K562 (cell line): ENCODE results near the gene DNAJC9. TPM values are rescaled to one million over a fixed set of nuclear protein-coding genes. Genes with fewer than 3 reads are reported as not detected.

Source experiments
- CREB5 ChIP-seq: fragments of 250-450 bp; sonication (Bioruptor Pico); IDR thresholded peaks from 2 replicates; pipeline ENCODE4 v1.5.0; 2020; ENCODE audit warnings: mild to moderate bottlenecking
- CREBBP ChIP-seq: IDR thresholded peaks from one replicate; pipeline ENCODE4 v1.6.1; 2012; ENCODE audit warnings: low read depth, mild to moderate bottlenecking, control low read depth, inconsistent platforms, low read length
- DDX20 ChIP-seq: fragments of 450-650 bp; IDR thresholded peaks from 2 replicates; pipeline ENCODE4 v1.6.1; 2016; ENCODE audit warnings: missing genetic modification characterization, low read depth, mild to moderate bottlenecking, missing compliant biosample characterization, moderate library complexity
- EP300 ChIP-seq: IDR thresholded peaks from 2 replicates; pipeline ENCODE4 v1.6.1; 2012; ENCODE audit warnings: low read length, improper control_type of control experiment
- FOSL1 ChIP-seq: fragments of 200-800 bp; sonication (Bioruptor generic); conservative IDR thresholded peaks from 2 replicates; pipeline ENCODE4 v1.6.1; 2016; ENCODE audit warnings: missing genetic modification characterization, missing compliant biosample characterization
- FOXJ2 ChIP-seq: fragments of 200-800 bp; sonication (Bioruptor generic); IDR thresholded peaks from 2 replicates; pipeline ENCODE4 v1.6.1; 2016; ENCODE audit warnings: missing genetic modification characterization, missing compliant biosample characterization
- GTF2A2 ChIP-seq: IDR thresholded peaks from 2 replicates; pipeline ENCODE4 v1.6.1; 2016; ENCODE audit warnings: mild to moderate bottlenecking, missing genetic modification characterization, missing compliant biosample characterization
- HSF4 ChIP-seq: fragments of 250-450 bp; sonication (Bioruptor Pico); IDR thresholded peaks from 2 replicates; pipeline ENCODE4 v2.1.2; 2022; ENCODE audit warnings: mild to moderate bottlenecking, moderate library complexity, borderline replicate concordance
- NFYB ChIP-seq: IDR thresholded peaks from 2 replicates; pipeline ENCODE4 v1.6.1; 2011; ENCODE audit warnings: mild to moderate bottlenecking, moderate library complexity; ENCODE audit not compliant: insufficient read length; ENCODE audit errors: extremely low read depth
- SMARCA4 ChIP-seq: fragments of 450-650 bp; IDR thresholded peaks from 2 replicates; pipeline ENCODE4 v1.6.1; 2016
- SMARCA5 ChIP-seq: fragments of 450-650 bp; IDR thresholded peaks from 2 replicates; pipeline ENCODE4 v1.6.1; 2016
- TSC22D4 ChIP-seq: fragments of 450-650 bp; IDR thresholded peaks from 2 replicates; pipeline ENCODE4 v1.6.1; 2016; ENCODE audit warnings: missing genetic modification characterization, missing biosample characterization, control low read depth
- UBTF ChIP-seq, 2 experiments: IDR thresholded peaks; 2 replicates each; pipeline ENCODE4 v1.6.1; 2012; ENCODE audit warnings: improper control_type of control experiment in 2 of 2, low read depth in 2 of 2, low read length in 2 of 2, borderline replicate concordance in 1 of 2
- ZBTB1 ChIP-seq: sonication (generic); formaldehyde crosslinking; IDR thresholded peaks from 2 replicates; pipeline ENCODE4 v1.8.1; 2023; ENCODE audit warnings: missing genetic modification reagents, low read depth, mild to moderate bottlenecking, borderline replicate concordance
- ZNF398 ChIP-seq: fragments of 250-450 bp; sonication (Bioruptor Pico); IDR thresholded peaks from 2 replicates; pipeline ENCODE4 v1.8.0; 2021; ENCODE audit warnings: moderate library complexity, mild to moderate bottlenecking, inconsistent platforms
- ZNF445 ChIP-seq: fragments of 250-450 bp; sonication (Bioruptor Pico); IDR thresholded peaks from 2 replicates; pipeline ENCODE4 v1.4.0; 2020; ENCODE audit warnings: low read depth, mild to moderate bottlenecking, moderate library complexity
- polyA plus RNA-seq, 8 experiments: library from polyadenylated mRNA; depleted of rRNA in 4 of 8; stranded (reverse) in 5 of 8; unstranded in 3 of 8; fragments of >200 nt; fragmentation: Nextera tagmentation in 2 of 8; fragmentation: Illumina TruSeq in 1 of 8; extraction: Ambion mirVana in 2 of 8; extraction: Trizol in 1 of 8; gene quantifications; 2 replicates each; pipeline versions ENCODE4 v1.2.1 to v1.2.3, GENCODE V29; 2011 to 2014; ENCODE audit warnings: inconsistent platforms in 1 of 8, missing spikeins in 1 of 8
- total RNA-seq, 7 experiments: library from RNA; depleted of rRNA in 6 of 7; stranded (reverse); fragments of >200 nt in 6 of 7; fragmentation: Illumina TruSeq in 2 of 7; extraction: Trizol in 2 of 7; gene quantifications; 2 replicates each; pipeline versions ENCODE4 v1.2.1 to v1.2.3, GENCODE V29; 2011 to 2021; ENCODE audit warnings: low replicate concordance in 1 of 7

Gene DNAJC9
- total and polyA plus RNA-seq, 9 of the 15 experiments (the other 6 are each of a cell fraction or from before 2014, with no cell fraction given), result 66.7 to 133 (median 102) TPM

- TF ChIP-seq CREB5 (CRISPR knock-in tag) (no peak), TSC22D4 (tag) (no peak), NFYB (no peak), ZNF445 (CRISPR knock-in tag) (no peak), SMARCA4 (peak; percentile 68; the same call in 1 of the 2 replicates), HSF4 (CRISPR knock-in tag) (no peak), CREBBP (no peak), UBTF (IDR thresholded peaks at IDR 0.05; ENCODE audit: borderline replicate concordance in 1 of 2, low read depth in 2 of 2, low read length in 2 of 2) (peak; percentile 89 to 91; a peak in 3 of 4 replicates), EP300 (peak; percentile 46), DDX20 (no peak), SMARCA5 (no peak), GTF2A2 (tag) (no peak), FOSL1 (tag) (peak; percentile 61), FOXJ2 (tag) (0 out of 2 replicates have a peak, but pooled peaks have one; percentile 11), ZBTB1 (CRISPR knock-in tag) (no peak; the same call in 1 of the 2 replicates), ZNF398 (CRISPR knock-in tag) (no peak)
These were observed at the start of gene DNAJC9 (continued) for GRCh38 chr10:73246646-73247508.
